HL-60 (cell line): ENCODE data around the gene TMEM52B.

ENCODE experiments used
- CTCF ChIP-seq: IDR thresholded peaks from one replicate; pipeline ENCODE4 v1.5.1; 2011; ENCODE audit warnings: low read length, control low read depth, inconsistent platforms; ENCODE audit not compliant: insufficient read depth
- POLR2AphosphoS5 ChIP-seq: IDR thresholded peaks from 2 replicates; pipeline ENCODE4 v1.6.1; 2012; ENCODE audit warnings: low read depth
- REST ChIP-seq: IDR thresholded peaks from 2 replicates; pipeline ENCODE4 v1.6.1; 2012; ENCODE audit warnings: low read depth; ENCODE audit not compliant: insufficient replicate concordance

- peak; percentile 38; the same call in 1 of the 2 replicates for TF ChIP-seq POLR2AphosphoS5
- no peak for TF ChIP-seq CTCF
- TF ChIP-seq REST: no peak
These were observed 5.5 kb downstream of the TMEM52B start for GRCh38 chr12:10184261-10184843.
